Measurements from ENCODE around the gene CCDC188.

The CCDC188 gene

GRCh38 chr22:20150381-20151275 is at the start of gene CCDC188:
Gene CCDC188, minus strand, starts transcription at chr22:20151055. Its CDS starts 69 bp downstream, at chr22:20150986.
- DNase-seq: no peak

GRCh38 chr22:20199906-20200305 is 49.1 kb upstream of the CCDC188 start:
- DNase-seq: no peak

GRCh38 chr22:20199413-20199842 is 48.6 kb upstream of the CCDC188 start:
- no peak for DNase-seq

DNA sequence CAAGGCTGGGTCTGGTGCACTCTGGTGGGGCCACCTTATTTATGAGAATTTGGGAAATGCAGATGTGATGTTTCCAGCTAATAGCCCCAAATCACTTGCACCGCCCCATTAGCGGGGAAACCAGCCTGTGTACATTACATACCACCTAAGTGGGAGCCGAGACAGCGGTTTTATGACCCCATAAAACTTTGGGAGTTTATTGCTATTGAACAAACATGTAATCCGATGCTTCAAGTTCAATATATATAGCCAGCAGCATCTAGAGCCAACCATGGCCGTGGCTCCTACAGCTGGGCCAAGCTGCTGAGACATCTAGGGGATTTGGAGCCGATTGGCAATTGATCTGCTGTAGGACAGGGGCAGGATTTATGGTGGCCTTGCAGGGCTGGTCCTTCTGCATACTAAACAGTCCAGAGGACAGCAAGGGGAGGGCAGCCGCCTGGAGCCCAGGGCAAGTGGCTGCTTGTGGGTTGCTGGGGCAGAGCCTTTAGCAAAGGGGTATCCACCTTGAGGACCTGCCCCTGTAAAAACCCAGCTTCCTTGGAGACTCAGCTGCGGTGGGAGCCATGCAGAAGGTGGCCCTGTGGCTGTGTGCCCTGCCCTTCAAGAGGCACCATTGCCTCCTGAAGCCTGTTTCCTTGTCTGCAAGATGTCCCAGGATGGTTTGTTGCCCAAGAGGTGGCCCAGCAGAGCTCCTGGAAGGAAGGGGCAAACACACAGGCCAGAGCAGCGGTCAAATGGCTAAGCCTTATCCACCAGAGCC is 47.9 kb upstream of the CCDC188 start:
- no peak for DNase-seq

DNA sequence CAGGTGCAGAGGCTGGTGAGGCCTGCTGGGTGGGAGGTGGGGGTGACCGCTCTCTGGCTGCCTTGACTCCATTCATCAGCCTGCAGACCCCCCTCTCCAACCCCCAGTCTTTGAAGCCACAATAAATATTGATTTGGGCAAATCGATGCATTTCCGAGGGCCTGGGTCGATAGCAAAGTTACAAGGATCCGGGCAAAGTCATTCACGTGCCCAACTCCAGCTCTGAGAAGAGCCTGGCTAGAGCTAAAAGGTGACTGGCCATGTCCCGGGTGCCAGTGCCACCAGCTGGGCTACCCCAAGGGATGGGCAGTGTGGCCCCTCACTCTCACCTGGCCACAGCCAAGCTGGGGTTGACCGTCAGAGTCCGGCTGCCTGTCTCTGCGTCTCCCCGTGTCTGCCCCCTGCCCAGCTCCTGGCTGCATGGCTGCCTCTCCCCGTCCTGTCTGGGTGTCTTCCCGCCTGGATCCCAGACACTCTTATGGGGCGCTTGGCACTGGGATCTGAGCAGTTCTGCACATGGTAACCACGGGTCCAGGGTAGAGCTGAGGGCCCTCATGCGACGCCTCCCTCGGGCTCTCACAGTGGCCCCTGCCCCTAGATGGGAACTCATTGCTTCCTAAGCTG is 46.7 kb upstream of the CCDC188 start:
- DNase-seq: no peak

- DNase-seq: no peak
Measured at GRCh38 chr22:20196094-20196842, 45.4 kb upstream of the CCDC188 start.

DNA sequence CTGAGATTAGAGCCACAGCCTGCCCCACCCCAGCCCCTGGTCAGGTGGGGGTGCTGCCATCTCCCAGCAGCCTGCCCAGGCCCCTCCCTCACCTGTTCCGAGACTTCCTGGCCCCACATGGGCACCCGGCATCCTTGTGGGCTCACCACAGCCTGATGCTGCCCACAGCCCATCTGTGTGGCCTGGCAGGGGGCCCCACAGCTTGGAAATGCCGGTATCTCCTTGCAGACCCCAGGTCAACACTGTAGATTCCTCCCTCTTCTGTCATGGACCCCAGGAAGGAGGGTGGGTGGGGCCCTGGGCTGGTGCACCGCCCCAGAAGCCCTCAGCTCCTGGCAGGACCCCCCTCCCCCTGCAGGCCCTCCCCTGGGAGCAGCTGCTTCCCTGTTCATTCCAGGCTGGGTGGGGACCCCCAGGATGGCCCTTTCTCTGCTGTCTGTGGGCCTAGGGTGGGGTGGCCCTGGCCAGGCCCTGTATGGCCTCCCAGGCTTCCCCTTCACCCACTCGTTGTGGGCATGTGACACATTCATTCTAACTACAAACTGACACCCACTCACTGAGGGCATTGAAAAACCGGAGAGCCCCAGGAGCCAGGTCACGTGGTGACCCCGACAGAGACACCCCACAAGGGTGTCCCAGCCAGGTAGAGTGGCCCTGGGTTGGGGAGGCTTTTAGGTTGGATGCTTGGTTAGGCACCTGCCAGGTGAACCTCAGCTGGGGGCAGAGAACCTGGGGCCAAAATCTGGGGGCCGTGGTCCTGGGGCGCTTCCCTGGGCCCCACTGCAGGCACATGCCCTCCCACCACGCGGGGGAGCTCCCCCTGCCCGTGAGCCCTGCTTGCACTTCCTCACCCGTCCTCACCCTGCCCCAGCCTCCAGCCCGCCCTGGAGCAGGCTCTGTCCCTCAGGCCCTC is 44.1 kb upstream of the CCDC188 start:
- DNase-seq: no peak

- DNase-seq: no peak
Measured at GRCh38 chr22:20193761-20194494, 43.1 kb upstream of the CCDC188 start.

- no peak for DNase-seq
Measured at GRCh38 chr22:20192972-20193760, 42.3 kb upstream of the CCDC188 start.

DNA sequence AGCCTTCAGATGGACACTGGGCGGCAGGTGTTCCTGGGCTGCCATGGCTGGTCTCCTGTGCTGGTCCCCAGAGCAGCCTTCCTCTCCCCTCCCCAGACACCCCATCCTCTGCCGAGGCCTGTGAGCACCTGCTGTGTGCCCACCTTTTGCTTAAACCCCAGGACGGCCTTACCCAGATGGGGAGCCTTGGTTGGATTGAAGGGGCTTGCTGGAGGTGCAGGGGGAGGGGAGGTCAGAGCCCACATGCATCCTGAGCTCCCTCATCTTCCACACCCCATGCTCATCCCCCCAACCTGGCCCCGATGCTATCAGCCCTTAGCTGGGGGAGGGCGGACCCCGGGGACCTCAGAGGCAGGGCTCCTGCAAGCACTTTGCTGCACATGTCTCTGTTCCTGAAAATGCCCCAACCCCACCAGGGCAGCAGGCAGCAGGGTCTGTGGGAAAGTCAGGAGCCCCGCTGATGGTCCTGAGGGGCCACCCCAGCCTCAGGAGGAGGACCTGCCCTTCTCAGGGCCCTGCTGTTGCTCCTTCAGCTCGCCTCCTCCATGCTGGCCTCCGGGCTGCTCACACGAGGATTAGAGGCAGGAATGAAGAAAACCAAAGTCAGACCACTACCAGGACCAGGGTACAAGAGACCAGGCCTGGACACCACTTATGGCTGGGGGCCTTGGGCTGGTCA is 41.6 kb upstream of the CCDC188 start:
- DNase-seq: no peak

DNA sequence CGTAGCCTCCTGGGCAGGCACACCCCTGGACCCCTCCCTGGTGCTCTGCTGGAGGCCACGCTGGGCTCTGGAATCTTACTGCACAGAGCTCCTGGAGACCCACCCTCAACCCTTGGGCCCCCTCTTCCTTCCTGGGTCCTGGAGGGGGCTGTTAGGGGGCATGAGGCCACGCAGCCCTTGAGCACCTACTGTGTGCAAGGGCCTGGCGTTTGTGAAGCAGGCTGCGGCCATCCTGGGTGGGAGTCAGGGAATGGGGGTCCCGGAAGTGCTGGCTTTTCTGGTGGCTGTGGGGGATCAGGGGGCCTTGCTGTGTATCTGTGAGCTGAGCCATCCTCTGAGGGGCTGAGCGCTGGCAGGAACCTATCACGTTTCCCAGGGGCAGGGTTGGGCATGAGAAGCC is 40.9 kb upstream of the CCDC188 start:
- DNase-seq: no peak

DNA sequence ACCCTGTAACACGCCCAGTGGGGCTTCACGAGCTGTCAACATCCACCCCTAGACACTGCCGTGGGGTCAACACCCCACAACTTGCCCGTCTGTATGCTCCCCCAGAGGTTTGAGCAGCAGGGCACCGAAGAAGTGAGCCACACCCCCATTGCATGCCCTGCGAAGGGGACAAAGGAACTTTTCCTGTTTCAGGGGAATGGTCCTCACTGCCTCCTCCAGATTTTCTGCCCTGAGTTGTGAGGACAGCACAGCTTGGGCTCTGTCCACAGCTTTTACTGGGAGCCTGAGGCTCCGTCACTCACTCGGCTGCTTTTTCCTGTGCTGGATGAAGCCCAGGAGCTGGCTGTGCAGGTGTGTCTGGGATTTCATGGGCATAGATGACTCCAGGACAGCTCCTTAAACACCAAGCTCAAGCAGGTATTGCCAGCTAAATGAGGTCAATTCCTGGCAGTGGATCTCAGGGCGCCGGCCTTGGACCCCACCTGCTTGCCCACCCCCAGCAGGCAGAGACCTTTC is 40.2 kb upstream of the CCDC188 start:
- DNase-seq: no peak

DNA sequence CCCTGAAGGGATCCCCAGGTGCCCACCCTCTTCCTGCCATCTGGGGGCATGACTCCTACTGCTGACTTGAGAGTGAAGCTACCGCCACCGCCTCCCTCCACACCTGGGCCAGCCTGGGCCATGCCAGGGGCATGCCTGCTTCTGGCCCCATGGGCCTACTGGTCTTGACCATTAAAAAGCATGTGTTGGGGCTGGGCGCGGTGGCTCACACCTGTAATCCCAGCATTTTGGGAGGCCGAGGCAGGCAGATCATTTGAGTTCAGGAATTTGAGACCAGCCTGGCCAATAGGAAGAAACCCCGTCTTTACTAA is 37.7 kb upstream of the CCDC188 start:
- DNase-seq: no peak

GRCh38 chr22:20187777-20188566 is 37.1 kb upstream of the CCDC188 start:
- DNase-seq: no peak

DNA sequence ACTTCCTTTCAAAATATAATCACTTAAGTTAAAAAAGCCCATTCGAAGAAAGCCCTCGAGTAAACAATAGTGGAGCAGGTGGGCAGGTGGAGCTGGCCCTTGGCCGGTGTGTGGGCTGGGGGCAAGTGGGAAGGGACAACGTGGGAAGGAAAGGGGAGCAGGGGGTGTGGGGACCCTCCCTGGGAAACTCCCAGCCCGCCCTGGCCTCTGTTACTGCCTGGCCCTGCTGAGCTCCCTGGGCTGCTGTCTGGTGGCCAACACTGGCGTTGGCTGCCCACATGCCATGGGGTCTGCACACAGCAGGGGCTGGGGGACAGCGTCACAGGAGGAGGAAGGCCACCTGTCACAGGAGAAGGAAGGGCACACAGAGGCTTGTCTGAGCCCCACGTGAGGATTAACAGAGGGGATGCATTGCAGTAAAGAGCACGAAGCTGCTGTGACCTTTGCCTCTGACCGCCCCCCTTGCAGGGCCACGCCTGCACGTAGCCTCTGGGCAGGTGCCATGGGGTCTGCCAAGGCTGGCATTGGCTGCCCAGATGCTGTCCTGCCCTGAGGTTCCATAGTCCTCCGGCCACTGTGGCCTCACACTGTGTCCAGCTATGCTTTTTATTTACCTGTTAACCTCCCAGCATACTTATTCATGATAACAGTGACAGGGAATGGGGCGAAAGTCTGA is 36.2 kb upstream of the CCDC188 start:
- DNase-seq: no peak

DNA sequence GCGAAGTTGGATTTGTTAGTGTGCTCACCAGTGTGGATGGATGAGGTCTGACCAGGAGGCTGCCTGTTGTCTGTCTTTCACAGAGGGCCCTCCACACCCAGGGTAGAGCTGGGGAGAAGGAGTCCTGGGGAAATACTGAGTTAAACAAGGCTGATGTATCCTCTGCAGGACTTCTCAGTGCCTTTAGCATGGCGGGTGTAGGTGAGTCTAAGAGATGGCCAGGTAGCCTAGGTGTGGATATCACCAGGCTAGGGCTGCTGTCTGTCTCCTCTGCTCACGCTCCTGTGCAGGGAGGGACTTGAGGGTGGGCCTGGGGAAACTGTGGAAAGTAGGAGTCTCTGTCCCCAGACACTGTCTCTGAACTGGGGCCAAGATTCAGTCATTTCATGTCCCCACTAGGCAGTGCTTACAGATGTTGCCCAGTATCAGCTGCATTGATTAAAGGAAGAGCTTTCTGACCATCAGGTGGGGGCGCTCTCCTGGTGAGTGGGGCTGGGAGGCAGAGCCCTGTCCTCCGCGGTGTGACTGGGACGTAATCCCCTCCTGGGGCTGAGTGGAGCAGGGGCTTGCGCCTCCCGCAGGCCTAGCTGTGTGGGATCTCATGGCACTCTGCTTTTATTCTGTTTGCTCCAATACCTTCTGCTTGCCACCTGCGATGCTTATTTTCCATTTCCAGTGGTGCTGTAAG is 35.5 kb upstream of the CCDC188 start:
- DNase-seq: no peak

DNA sequence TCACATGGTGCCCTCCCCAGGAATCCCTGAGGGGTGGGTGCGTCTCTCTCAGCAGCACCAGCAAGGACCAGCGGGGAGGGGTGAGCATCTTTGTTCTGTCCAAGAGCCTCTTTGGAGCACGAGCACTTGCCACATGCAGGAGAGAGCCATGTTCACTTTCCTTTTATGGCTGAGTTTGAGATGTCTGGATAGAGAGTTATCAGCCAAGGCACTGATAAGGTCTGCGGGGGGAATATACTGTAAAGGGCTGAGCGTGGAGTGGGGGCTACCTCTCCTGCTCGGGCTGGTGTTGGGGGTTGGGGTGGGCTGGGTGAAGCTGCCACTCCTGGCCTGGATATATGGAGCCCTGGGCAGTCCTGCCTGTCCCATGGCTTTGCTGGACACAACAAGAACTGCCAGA is 34.9 kb upstream of the CCDC188 start:
- DNase-seq: no peak

All from COR-L47 (cell line).